WTC11 (cell line): Measurements from ENCODE around the gene MITF. TPM values are rescaled to one million over a fixed set of nuclear protein-coding genes. Genes with fewer than 3 reads are reported as not detected.

Experiments
- ATAC-seq: fragments of 200-7000 bp; cut with Tn5 transposase; 2 replicates; pipeline ENCODE4 v1.10.0; 2021; ENCODE audit warnings: mild to moderate bottlenecking, moderate library complexity
- CTCF ChIA-PET: fragments of 300-600 bp; sonication (Branson Sonifier 250); formaldehyde crosslinking; loops from one replicate; lab custom pipeline; 2021; ENCODE audit warnings: antibody characterized with exemption; lab: Charles Lee
- POLR2A ChIA-PET: fragments of 350-600 bp; sonication (Branson Sonifier 250); formaldehyde crosslinking; loops from one replicate; lab custom pipeline; 2021; ENCODE audit warnings: antibody characterized with exemption; lab: Charles Lee
- DNase-seq: peaks from one replicate; pipeline ENCODE4 v3.0.0; 2021; ENCODE audit warnings: low spot score
- H3K27ac Mint-ChIP-seq: 2 replicates; pipeline ENCODE4 v1.8.0; 2021; ENCODE audit warnings: mixed read lengths
- H3K27me3 Mint-ChIP-seq: 2 replicates; pipeline ENCODE4 v1.8.0; 2021; ENCODE audit warnings: low read depth, mild to moderate bottlenecking, moderate library complexity, mixed read lengths
- H3K36me3 Mint-ChIP-seq: 2 replicates; pipeline ENCODE4 v1.8.0; 2021; ENCODE audit warnings: mixed read lengths
- H3K4me1 Mint-ChIP-seq: 2 replicates; pipeline ENCODE4 v1.8.0; 2022; ENCODE audit warnings: mixed read lengths
- H3K4me3 Mint-ChIP-seq: 2 replicates; pipeline ENCODE4 v1.8.0; 2021; ENCODE audit warnings: mild to moderate bottlenecking, moderate library complexity, mixed read lengths
- H3K9me3 Mint-ChIP-seq: 2 replicates; pipeline ENCODE4 v1.8.0; 2021; ENCODE audit warnings: mixed read lengths
- AR ChIP-seq: fragments of 250-450 bp; sonication (Bioruptor Pico); IDR thresholded peaks from 2 replicates; pipeline ENCODE4 v1.9.0; 2021; ENCODE audit warnings: mild to moderate bottlenecking
- ARID4B ChIP-seq: sonication (generic); formaldehyde crosslinking; IDR thresholded peaks from 2 replicates; pipeline ENCODE4 v1.8.0; 2023; ENCODE audit warnings: missing genetic modification reagents, mild to moderate bottlenecking, borderline replicate concordance
- ATF3 ChIP-seq: sonication (generic); formaldehyde crosslinking; conservative IDR thresholded peaks from 2 replicates; pipeline ENCODE4 v1.8.1; 2022; ENCODE audit warnings: mild to moderate bottlenecking, missing genetic modification reagents
- FOXK1 ChIP-seq: sonication (generic); formaldehyde crosslinking; IDR thresholded peaks from 2 replicates; pipeline ENCODE4 v1.8.0; 2022; ENCODE audit warnings: mild to moderate bottlenecking, moderate library complexity, missing genetic modification reagents
- FOXP1 ChIP-seq: sonication (generic); formaldehyde crosslinking; IDR thresholded peaks from 2 replicates; pipeline ENCODE4 v1.8.0; 2022; ENCODE audit warnings: missing genetic modification reagents, mild to moderate bottlenecking, moderate library complexity, borderline replicate concordance
- IRF2 ChIP-seq: sonication (generic); formaldehyde crosslinking; IDR thresholded peaks from 2 replicates; pipeline ENCODE4 v1.8.0; 2022; ENCODE audit warnings: low read depth, missing genetic modification reagents, borderline replicate concordance
- JAZF1 ChIP-seq: fragments of 250-450 bp; sonication (Bioruptor Pico); IDR thresholded peaks from 2 replicates; pipeline ENCODE4 v1.9.0; 2021; ENCODE audit warnings: moderate library complexity, mild to moderate bottlenecking, inconsistent platforms
- JUN ChIP-seq: sonication (generic); formaldehyde crosslinking; IDR thresholded peaks from 2 replicates; pipeline ENCODE4 v1.8.0; 2023; ENCODE audit warnings: mild to moderate bottlenecking, missing genetic modification reagents
- NFE2L1 ChIP-seq: sonication (generic); formaldehyde crosslinking; IDR thresholded peaks from 2 replicates; pipeline ENCODE4 v1.8.1; 2023; ENCODE audit warnings: missing genetic modification reagents
- NR1H2 ChIP-seq: sonication (generic); formaldehyde crosslinking; IDR thresholded peaks from 2 replicates; pipeline ENCODE4 v1.9.0; 2021; ENCODE audit warnings: mild to moderate bottlenecking, moderate library complexity, missing genetic modification reagents
- NR3C1 ChIP-seq: sonication (generic); formaldehyde crosslinking; conservative IDR thresholded peaks from 2 replicates; pipeline ENCODE4 v1.8.1; 2023; ENCODE audit warnings: low read depth, mild to moderate bottlenecking, missing genetic modification reagents
- TEAD1 ChIP-seq: sonication (generic); formaldehyde crosslinking; IDR thresholded peaks from 2 replicates; pipeline ENCODE4 v1.8.0; 2022; ENCODE audit warnings: mild to moderate bottlenecking, missing genetic modification reagents
- ZNF263 ChIP-seq: sonication (generic); formaldehyde crosslinking; IDR thresholded peaks from 2 replicates; pipeline ENCODE4 v1.8.1; 2022; ENCODE audit warnings: low read depth, mild to moderate bottlenecking, moderate library complexity, missing genetic modification reagents
- ZNF317 ChIP-seq: sonication (generic); formaldehyde crosslinking; IDR thresholded peaks from 2 replicates; pipeline ENCODE4 v1.8.1; 2023; ENCODE audit warnings: low read depth, mild to moderate bottlenecking, moderate library complexity, missing genetic modification reagents, borderline replicate concordance
- ZNF396 ChIP-seq: fragments of 250-450 bp; sonication (Bioruptor Pico); IDR thresholded peaks from 2 replicates; pipeline ENCODE4 v1.8.0; 2021; ENCODE audit warnings: mild to moderate bottlenecking, moderate library complexity, borderline replicate concordance
- total RNA-seq: library from RNA; stranded (reverse); gene quantifications from 3 replicates; pipeline ENCODE4 v1.2.3, GENCODE V29; 2021
- TF ChIP-seq, protein P1 (sequence below): sonication (generic); formaldehyde crosslinking; IDR thresholded peaks from 2 replicates; pipeline ENCODE4 v1.8.1; 2022; ENCODE audit warnings: mild to moderate bottlenecking, moderate library complexity, missing genetic modification reagents
- TF ChIP-seq, protein P2 (sequence below): sonication (generic); formaldehyde crosslinking; IDR thresholded peaks from 2 replicates; pipeline ENCODE4 v1.8.1; 2023; ENCODE audit warnings: mild to moderate bottlenecking, moderate library complexity, missing genetic modification reagents
- TF ChIP-seq, protein P3 (sequence below): sonication (generic); formaldehyde crosslinking; IDR thresholded peaks from 2 replicates; pipeline ENCODE4 v1.8.1; 2023; ENCODE audit warnings: mild to moderate bottlenecking, missing genetic modification reagents, moderate library complexity
- TF ChIP-seq, protein P4 (sequence below): sonication (generic); formaldehyde crosslinking; conservative IDR thresholded peaks from 2 replicates; pipeline ENCODE4 v1.8.1; 2023; ENCODE audit warnings: mild to moderate bottlenecking, low read depth, missing genetic modification reagents, moderate library complexity

The MITF gene
- total RNA-seq, 1 experiment from 2014 or later: 1.3 TPM

DNA sequence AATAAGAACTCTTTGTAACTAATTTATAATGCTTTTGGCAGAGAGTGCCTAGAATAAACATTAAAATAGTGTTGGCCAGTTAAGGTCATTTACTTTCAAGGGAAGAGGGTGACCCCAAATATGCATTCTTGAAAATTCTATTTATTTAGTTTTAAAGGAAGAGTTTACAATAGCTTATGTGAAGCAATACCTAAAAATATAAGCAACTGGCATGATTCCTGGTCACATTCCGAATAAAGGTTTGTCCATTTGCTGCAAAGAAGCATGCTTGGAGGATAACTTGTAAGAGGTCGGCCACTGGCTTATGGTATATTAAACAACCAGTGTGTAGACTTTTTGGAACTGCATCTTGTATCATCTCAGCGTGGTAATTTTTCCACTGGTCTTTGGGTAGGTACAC is 10.2 kb downstream of the MITF start:
- peaks cover under 1% of the 10 kb centered on the region for H3K4me1 Mint-ChIP-seq
- DNase-seq (no peak), ATAC-seq (no peak)
- H3K4me3 Mint-ChIP-seq: no peak overlapping the region
- ChIA-PET POLR2A (no interaction called here), CTCF (no interaction called here)
- H3K27me3 Mint-ChIP-seq: peaks cover 6% of the 10 kb centered on the region
- TF ChIP-seq ZNF396 (CRISPR knock-in tag) (no peak), ARID4B (CRISPR knock-in tag) (no peak), ZNF263 (CRISPR knock-in tag) (no peak), JUN (no peak), NR3C1 (CRISPR knock-in tag) (no peak), ATF3 (CRISPR knock-in tag) (no peak), FOXP1 (CRISPR knock-in tag) (no peak), ZNF317 (CRISPR knock-in tag) (no peak), NFE2L1 (CRISPR knock-in tag) (no peak), IRF2 (no peak)
- TF ChIP-seq, protein P1, sequence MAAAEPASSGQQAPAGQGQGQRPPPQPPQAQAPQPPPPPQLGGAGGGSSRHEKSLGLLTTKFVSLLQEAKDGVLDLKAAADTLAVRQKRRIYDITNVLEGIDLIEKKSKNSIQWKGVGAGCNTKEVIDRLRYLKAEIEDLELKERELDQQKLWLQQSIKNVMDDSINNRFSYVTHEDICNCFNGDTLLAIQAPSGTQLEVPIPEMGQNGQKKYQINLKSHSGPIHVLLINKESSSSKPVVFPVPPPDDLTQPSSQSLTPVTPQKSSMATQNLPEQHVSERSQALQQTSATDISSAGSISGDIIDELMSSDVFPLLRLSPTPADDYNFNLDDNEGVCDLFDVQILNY (CRISPR knock-in tag): no peak
- TF ChIP-seq, protein P2, sequence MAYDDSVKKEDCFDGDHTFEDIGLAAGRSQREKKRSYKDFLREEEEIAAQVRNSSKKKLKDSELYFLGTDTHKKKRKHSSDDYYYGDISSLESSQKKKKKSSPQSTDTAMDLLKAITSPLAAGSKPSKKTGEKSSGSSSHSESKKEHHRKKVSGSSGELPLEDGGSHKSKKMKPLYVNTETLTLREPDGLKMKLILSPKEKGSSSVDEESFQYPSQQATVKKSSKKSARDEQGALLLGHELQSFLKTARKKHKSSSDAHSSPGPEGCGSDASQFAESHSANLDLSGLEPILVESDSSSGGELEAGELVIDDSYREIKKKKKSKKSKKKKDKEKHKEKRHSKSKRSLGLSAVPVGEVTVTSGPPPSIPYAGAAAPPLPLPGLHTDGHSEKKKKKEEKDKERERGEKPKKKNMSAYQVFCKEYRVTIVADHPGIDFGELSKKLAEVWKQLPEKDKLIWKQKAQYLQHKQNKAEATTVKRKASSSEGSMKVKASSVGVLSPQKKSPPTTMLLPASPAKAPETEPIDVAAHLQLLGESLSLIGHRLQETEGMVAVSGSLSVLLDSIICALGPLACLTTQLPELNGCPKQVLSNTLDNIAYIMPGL (CRISPR knock-in tag): no peak
- TF ChIP-seq, protein P3, sequence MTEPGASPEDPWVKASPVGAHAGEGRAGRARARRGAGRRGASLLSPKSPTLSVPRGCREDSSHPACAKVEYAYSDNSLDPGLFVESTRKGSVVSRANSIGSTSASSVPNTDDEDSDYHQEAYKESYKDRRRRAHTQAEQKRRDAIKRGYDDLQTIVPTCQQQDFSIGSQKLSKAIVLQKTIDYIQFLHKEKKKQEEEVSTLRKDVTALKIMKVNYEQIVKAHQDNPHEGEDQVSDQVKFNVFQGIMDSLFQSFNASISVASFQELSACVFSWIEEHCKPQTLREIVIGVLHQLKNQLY (CRISPR knock-in tag): no peak
- TF ChIP-seq, protein P4, sequence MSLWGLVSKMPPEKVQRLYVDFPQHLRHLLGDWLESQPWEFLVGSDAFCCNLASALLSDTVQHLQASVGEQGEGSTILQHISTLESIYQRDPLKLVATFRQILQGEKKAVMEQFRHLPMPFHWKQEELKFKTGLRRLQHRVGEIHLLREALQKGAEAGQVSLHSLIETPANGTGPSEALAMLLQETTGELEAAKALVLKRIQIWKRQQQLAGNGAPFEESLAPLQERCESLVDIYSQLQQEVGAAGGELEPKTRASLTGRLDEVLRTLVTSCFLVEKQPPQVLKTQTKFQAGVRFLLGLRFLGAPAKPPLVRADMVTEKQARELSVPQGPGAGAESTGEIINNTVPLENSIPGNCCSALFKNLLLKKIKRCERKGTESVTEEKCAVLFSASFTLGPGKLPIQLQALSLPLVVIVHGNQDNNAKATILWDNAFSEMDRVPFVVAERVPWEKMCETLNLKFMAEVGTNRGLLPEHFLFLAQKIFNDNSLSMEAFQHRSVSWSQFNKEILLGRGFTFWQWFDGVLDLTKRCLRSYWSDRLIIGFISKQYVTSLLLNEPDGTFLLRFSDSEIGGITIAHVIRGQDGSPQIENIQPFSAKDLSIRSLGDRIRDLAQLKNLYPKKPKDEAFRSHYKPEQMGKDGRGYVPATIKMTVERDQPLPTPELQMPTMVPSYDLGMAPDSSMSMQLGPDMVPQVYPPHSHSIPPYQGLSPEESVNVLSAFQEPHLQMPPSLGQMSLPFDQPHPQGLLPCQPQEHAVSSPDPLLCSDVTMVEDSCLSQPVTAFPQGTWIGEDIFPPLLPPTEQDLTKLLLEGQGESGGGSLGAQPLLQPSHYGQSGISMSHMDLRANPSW (CRISPR knock-in tag): no peak
- H3K27ac Mint-ChIP-seq: no peak overlapping the region
- H3K36me3 Mint-ChIP-seq: peaks cover 7% of the 10 kb centered on the region
- H3K9me3 Mint-ChIP-seq: peaks cover 27% of the 10 kb centered on the region

- DNase-seq (no peak), ATAC-seq (no peak)
- H3K27me3 Mint-ChIP-seq: peaks cover 6% of the 10 kb centered on the region
- H3K4me3 Mint-ChIP-seq: no peak overlapping the region
- peaks cover 7% of the 10 kb centered on the region for H3K36me3 Mint-ChIP-seq
- ChIA-PET POLR2A (no interaction called here), CTCF (no interaction called here)
- H3K9me3 Mint-ChIP-seq: peaks cover 29% of the 10 kb centered on the region
- H3K27ac Mint-ChIP-seq: no peak overlapping the region
- H3K4me1 Mint-ChIP-seq: no peaks in the 10 kb centered on the region
- TF ChIP-seq FOXK1 (CRISPR knock-in tag) (no peak), NR3C1 (CRISPR knock-in tag) (no peak), NR1H2 (CRISPR knock-in tag) (no peak), TEAD1 (no peak), JAZF1 (CRISPR knock-in tag) (no peak), AR (CRISPR knock-in tag) (no peak)
- TF ChIP-seq, protein P2 (CRISPR knock-in tag): no peak
Measured at GRCh38 chr3:69750549-69750948, 11.3 kb downstream of the MITF start.
